C1 segment of cervical spinal cord (tissue), 14 donors: ENCODE measurements around the gene LRRC26.
"Not testable (repeated sequence)": the region's sequence is repeated elsewhere in the genome, so short reads cannot be mapped to it uniquely, and the experiment has no call there.

Experiments used
- DNase-seq, 14 donors: peaks; one replicate each; lab custom pipeline; 2025; lab: John Stamatoyannopoulos, UW

Gene LRRC26

GRCh38 chr9:137121927-137122795 is 47.7 kb downstream of the LRRC26 start:
- not testable (repeated sequence) for DNase-seq
